ENCODE results near the gene PLA2G2E.

DNA sequence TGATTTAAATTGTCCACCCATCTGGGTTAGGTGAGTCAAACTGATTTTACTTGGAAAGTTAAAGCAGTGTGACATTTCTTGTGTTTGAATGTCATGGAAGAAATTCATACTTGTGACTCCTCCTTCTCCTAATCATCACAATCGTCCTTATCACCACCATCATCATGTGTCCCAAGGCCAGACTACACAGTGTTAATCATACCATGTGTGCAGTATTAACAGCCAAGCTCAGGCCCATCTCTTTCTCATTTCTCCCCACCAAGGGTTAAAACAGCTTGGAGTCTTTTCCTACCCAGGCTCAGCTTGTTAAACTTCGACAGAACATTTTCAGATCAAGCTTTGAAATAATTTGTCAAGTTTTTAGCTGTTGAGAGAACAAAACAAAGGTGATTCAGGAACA lies 22.5 kb upstream of the PLA2G2E start:
- TF ChIP-seq, protein P1, sequence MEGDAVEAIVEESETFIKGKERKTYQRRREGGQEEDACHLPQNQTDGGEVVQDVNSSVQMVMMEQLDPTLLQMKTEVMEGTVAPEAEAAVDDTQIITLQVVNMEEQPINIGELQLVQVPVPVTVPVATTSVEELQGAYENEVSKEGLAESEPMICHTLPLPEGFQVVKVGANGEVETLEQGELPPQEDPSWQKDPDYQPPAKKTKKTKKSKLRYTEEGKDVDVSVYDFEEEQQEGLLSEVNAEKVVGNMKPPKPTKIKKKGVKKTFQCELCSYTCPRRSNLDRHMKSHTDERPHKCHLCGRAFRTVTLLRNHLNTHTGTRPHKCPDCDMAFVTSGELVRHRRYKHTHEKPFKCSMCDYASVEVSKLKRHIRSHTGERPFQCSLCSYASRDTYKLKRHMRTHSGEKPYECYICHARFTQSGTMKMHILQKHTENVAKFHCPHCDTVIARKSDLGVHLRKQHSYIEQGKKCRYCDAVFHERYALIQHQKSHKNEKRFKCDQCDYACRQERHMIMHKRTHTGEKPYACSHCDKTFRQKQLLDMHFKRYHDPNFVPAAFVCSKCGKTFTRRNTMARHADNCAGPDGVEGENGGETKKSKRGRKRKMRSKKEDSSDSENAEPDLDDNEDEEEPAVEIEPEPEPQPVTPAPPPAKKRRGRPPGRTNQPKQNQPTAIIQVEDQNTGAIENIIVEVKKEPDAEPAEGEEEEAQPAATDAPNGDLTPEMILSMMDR (IDR thresholded peaks at IDR 0.05): no peak
- no peak for TF ChIP-seq POLR2A (IDR thresholded peaks at IDR 0.05)

All from lower leg skin (tissue), 3 donors.